NB4 (cell line): ENCODE results near the gene MAST4.

Source experiments
- DNase-seq: peaks from one replicate; pipeline ENCODE4 v3.0.0; 2010; ENCODE audit warnings: low read depth
- H3K4me3 ChIP-seq: one replicate; pipeline ENCODE4 v1.5.1; 2011; ENCODE audit warnings: mild to moderate bottlenecking, low read depth, low read length, moderate library complexity
- MYC ChIP-seq: IDR thresholded peaks from 2 replicates; pipeline ENCODE4 v1.6.1; 2011; ENCODE audit warnings: low read depth, low read length
- POLR2A ChIP-seq: IDR thresholded peaks from 2 replicates; pipeline ENCODE4 v1.6.1; 2011; ENCODE audit warnings: mild to moderate bottlenecking; ENCODE audit not compliant: insufficient read length; ENCODE audit errors: extremely low read depth
- TF ChIP-seq, protein P1 (sequence below): IDR thresholded peaks from one replicate; pipeline ENCODE4 v1.5.1; 2012; ENCODE audit warnings: low read depth, low read length
- TF ChIP-seq, protein P2 (sequence below): IDR thresholded peaks from 2 replicates; pipeline ENCODE4 v1.6.1; 2011; ENCODE audit warnings: low read depth, low read length

Gene MAST4

DNA sequence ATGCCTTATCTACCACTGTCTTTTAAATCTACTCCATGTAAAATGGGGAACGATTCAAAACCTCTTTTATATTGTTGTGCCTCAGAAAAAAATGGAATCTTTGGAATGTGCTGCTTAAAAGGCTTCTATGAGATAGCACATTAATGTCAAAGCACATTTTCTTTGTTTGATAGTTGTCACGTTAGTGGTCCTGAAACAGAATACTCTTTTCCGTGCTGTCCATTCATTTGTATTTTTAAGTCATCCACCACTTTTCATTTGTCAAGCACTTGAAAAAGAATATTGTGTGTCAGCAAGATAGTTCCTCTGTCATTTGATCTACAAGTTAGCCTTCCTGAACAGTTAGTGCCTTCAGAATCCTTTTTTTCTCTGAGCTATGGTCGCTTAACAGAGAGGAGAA is 246.9 kb downstream of the MAST4 start:
- TF ChIP-seq, protein P1, sequence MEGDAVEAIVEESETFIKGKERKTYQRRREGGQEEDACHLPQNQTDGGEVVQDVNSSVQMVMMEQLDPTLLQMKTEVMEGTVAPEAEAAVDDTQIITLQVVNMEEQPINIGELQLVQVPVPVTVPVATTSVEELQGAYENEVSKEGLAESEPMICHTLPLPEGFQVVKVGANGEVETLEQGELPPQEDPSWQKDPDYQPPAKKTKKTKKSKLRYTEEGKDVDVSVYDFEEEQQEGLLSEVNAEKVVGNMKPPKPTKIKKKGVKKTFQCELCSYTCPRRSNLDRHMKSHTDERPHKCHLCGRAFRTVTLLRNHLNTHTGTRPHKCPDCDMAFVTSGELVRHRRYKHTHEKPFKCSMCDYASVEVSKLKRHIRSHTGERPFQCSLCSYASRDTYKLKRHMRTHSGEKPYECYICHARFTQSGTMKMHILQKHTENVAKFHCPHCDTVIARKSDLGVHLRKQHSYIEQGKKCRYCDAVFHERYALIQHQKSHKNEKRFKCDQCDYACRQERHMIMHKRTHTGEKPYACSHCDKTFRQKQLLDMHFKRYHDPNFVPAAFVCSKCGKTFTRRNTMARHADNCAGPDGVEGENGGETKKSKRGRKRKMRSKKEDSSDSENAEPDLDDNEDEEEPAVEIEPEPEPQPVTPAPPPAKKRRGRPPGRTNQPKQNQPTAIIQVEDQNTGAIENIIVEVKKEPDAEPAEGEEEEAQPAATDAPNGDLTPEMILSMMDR, result no peak
- TF ChIP-seq, protein P2, sequence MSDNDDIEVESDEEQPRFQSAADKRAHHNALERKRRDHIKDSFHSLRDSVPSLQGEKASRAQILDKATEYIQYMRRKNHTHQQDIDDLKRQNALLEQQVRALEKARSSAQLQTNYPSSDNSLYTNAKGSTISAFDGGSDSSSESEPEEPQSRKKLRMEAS, result no peak
- TF ChIP-seq POLR2A (no peak), MYC (no peak)
- H3K4me3 ChIP-seq, result no peak overlapping the region
- no peak for DNase-seq

DNA sequence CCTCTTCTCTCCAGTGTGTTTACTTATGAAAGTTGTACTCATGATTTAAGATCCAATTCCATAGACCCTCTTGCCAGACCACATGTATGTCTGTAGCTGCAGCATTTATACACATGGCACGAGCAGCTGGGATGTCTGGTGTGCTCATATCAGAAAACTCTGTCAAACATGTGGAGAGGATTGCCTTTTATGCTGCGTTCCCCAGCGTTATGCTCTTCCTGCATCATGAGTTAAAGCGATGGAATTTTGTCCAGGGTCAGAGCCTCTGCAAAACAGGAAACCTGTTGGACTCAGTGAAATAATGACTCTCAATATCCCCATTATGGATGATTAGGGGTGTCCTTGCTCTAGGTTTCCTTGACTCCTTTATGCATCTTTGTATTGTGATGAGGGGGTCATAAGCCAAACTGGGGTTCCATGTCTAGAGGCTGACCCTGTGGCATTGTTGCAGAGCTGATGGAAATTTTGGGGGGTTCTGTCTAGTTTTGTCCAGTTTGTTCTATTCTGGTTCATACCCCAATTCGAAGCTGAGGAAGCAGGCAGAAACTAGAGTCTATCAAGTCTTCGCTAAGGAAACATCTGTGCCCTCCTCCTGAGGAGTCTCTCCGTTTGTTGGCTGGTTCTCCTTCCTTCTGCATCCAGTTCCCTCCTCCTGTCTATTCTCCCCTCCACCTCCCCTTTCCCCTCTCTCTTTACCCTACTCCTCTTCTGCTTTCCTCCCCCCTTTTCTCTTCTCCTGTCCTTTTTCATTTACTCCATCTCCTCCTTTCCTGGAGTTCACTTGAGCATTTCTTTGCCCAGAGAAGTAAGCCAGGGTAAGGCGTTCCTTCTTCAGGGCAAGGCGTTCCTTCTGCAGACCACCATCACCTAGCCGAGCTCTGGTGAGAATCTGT is 252.8 kb downstream of the MAST4 start:
- TF ChIP-seq, protein P1, result no peak
- TF ChIP-seq MYC (no peak), POLR2A (no peak)
- TF ChIP-seq, protein P2, result no peak
- DNase-seq, result no peak
- H3K4me3 ChIP-seq, result no peak overlapping the region

DNA sequence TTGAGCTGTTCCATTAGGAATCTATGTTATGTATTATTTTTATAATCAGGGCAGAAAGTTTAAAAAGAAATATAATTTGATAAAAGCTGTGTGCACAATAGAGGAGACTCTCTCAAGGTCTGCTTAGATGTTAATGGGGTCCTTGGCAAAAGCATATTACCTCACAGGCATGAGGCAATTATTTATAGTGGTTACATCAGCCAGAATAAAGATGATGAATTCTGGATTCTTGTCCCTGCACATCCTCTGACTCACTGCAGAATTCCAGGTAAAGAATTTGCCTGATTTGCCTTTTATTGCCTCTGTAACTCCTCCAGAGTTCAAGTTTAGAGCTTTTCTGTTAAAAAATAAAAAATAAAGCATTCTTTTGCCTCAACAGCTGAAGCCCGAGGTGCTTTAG is 253.6 kb downstream of the MAST4 start:
- TF ChIP-seq POLR2A (no peak), MYC (no peak)
- TF ChIP-seq, protein P1, result no peak
- TF ChIP-seq, protein P2, result no peak
- no peak overlapping the region for H3K4me3 ChIP-seq
- no peak for DNase-seq

DNA sequence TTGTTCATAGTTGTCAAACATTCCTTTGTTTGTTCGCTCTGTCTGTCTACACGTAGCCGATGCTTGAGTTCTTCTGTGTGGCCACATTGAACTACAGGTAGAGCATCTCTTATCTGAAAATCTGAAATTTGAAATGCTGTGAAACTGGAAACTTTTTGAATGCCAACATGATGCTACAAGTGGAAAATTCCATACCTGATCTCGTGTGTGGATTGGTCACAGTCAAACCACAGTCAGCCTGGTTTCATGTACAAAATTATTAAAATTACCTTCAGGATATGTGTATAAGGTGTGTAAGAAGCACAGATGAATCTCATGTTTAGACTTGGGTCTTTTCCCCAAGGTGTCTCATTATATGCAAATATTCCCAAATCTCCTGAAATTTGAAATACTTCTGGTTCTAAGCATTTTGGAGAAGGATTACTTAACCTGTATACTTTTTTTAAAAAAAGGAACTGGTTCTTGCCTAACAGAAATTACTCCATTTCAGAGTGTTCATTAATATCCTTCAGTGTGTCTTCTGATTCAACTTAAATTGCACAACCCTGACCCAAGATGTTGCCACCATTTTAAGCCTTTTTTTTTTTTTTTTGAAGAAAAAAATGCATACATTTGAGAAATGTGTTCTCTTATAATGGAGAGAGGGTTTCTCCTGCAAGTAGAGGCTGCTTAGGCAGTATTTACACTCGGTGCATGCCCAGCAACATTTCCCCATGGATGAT is 254.3 kb downstream of the MAST4 start:
- H3K4me3 ChIP-seq, result no peak overlapping the region
- DNase-seq, result peak; percentile 72
- TF ChIP-seq POLR2A, result no peak
- TF ChIP-seq, protein P1, result no peak
- TF ChIP-seq, protein P2, result no peak
- no peak for TF ChIP-seq MYC

DNA sequence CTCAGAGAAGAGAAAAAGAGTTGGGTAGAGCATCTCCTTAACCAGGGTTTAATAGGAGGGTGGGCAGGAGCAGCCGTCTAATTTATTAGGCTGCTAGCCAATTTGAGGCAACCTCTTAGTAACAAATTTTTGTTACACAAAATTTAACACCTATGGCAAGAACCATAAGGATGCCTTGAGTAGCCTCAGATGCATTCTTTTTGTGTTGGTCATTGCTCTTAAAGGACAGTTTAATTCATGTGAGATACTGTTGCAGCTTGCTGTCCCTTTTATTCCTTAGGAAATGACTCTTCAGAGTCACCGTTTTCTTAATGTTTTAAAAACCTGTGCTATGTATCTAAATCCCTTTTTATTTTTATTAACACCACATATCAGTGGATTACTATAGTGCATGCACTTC is 255.1 kb downstream of the MAST4 start:
- H3K4me3 ChIP-seq, result no peak overlapping the region
- no peak for DNase-seq
- TF ChIP-seq POLR2A (no peak), MYC (no peak)
- TF ChIP-seq, protein P1, result no peak
- TF ChIP-seq, protein P2, result no peak
